T47D (cell line): ENCODE data around the gene SRXN1.
A peak's percentile ranks its signal among the peaks of the same experiment; 100 is the strongest.

Source experiments
- DNase-seq, 2 experiments: peaks; one replicate each; pipeline versions ENCODE4 v3.0.0 to v3.0.0-alpha.2; 2011 to 2012; ENCODE audit warnings: low read depth in 1 of 2, low spot score in 1 of 2
- JUND ChIP-seq: IDR thresholded peaks from 2 replicates; pipeline ENCODE4 v1.6.1; 2012; ENCODE audit warnings: low read depth
- in situ Hi-C: cut with HindIII; loops from 2 replicates; pipeline ENCODE4 v1.10.0; 2016; ENCODE audit warnings: low sequenced_read_pairs, low pct_unique_long_range_greater_than_20kb

The SRXN1 gene

GRCh38 chr20:631101-631500, 21.9 kb downstream of the SRXN1 start:
- TF ChIP-seq JUND = no peak
- DNase-seq = no peak
- in situ Hi-C loops = no loop called here

- DNase-seq = no peak
- TF ChIP-seq JUND = no peak
- in situ Hi-C loops = no loop called here
These were observed 26.4 kb downstream of the SRXN1 start for GRCh38 chr20:626579-626978.

- in situ Hi-C loops = no loop called here
- DNase-seq = no peak
- no peak for TF ChIP-seq JUND
These were observed 27.6 kb downstream of the SRXN1 start for GRCh38 chr20:625360-625932.

- in situ Hi-C loops = no loop called here
- no peak for DNase-seq
- TF ChIP-seq JUND = no peak
These were observed 29.3 kb downstream of the SRXN1 start for GRCh38 chr20:623704-624103.

- no peak for TF ChIP-seq JUND
- no peak for DNase-seq
- in situ Hi-C loops = no loop called here
These were observed 30.0 kb downstream of the SRXN1 start for GRCh38 chr20:623021-623420.

- in situ Hi-C loops = no loop called here
- no peak for TF ChIP-seq JUND
- no peak for DNase-seq
These were observed 30.8 kb downstream of the SRXN1 start for GRCh38 chr20:622161-622560.

- in situ Hi-C loops = no loop called here
- DNase-seq = no peak
- TF ChIP-seq JUND = no peak
These were observed 31.8 kb downstream of the SRXN1 start for GRCh38 chr20:621125-621756.

- in situ Hi-C loops = no loop called here
- TF ChIP-seq JUND = no peak
- DNase-seq = no peak
These were observed 32.8 kb downstream of the SRXN1 start for GRCh38 chr20:620246-620645.

GRCh38 chr20:618980-619379, 34.0 kb downstream of the SRXN1 start:
- TF ChIP-seq JUND = no peak
- in situ Hi-C loops = no loop called here
- DNase-seq = peak in 1 of 2 experiments; percentile 27

GRCh38 chr20:617934-618690, 34.9 kb downstream of the SRXN1 start:
- TF ChIP-seq JUND = no peak

GRCh38 chr20:615514-615913, 37.5 kb downstream of the SRXN1 start:
- DNase-seq = no peak
- TF ChIP-seq JUND = no peak

More at GRCh38 chr20:617934-618690, 34.9 kb downstream of the SRXN1 start:
- DNase-seq = peak in 1 of 2 experiments; percentile 54
- in situ Hi-C loops = no loop called here

GRCh38 chr20:611843-612185, 41.2 kb downstream of the SRXN1 start:
- in situ Hi-C loops = no loop called here
- no peak for TF ChIP-seq JUND
- no peak for DNase-seq

More at GRCh38 chr20:615514-615913, 37.5 kb downstream of the SRXN1 start:
- in situ Hi-C loops = no loop called here

GRCh38 chr20:611047-611842, 41.8 kb downstream of the SRXN1 start:
- in situ Hi-C loops = no loop called here
- no peak for TF ChIP-seq JUND
- DNase-seq = no peak
